Measurements from ENCODE around the gene SEC11C.

DNA sequence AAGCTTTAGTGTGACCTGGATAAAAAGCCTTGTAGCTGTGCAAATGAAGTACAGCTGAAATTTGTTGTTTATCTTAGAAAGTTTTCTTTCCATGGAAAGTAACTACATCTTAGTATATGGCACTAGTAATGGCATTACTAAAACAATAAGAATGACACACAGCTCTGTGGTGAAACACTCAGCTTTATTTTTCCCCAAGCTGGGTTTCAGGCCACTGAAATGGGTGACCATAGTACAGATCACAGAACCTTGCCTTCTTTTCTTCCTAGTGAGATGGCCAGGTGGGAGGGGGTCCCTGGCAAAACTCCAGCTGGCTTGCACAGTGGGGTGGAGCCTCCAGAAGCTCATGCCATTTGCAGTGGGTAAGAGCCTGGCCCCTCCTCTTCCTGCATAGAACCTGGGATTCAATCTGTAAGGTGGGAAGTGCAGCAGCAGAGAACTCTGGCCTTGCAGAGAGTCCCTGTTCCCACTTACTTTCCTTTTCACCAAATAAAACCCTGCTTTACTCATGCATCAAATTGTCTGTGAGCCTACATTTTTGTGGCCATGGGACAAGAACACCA is 62.7 kb downstream of the SEC11C start:
- TF ChIP-seq, protein P1, sequence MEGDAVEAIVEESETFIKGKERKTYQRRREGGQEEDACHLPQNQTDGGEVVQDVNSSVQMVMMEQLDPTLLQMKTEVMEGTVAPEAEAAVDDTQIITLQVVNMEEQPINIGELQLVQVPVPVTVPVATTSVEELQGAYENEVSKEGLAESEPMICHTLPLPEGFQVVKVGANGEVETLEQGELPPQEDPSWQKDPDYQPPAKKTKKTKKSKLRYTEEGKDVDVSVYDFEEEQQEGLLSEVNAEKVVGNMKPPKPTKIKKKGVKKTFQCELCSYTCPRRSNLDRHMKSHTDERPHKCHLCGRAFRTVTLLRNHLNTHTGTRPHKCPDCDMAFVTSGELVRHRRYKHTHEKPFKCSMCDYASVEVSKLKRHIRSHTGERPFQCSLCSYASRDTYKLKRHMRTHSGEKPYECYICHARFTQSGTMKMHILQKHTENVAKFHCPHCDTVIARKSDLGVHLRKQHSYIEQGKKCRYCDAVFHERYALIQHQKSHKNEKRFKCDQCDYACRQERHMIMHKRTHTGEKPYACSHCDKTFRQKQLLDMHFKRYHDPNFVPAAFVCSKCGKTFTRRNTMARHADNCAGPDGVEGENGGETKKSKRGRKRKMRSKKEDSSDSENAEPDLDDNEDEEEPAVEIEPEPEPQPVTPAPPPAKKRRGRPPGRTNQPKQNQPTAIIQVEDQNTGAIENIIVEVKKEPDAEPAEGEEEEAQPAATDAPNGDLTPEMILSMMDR (IDR thresholded peaks at IDR 0.05) = no peak
- TF ChIP-seq POLR2AphosphoS5 (IDR thresholded peaks at IDR 0.05) (no peak), POLR2A (IDR thresholded peaks at IDR 0.05) (no peak)

All from breast epithelium (tissue), 3 donors.